Lower leg skin (tissue), 3 donors: ENCODE data around the gene CHTOP.

Experiments used
- CTCF ChIP-seq, 3 donors: fragments of 450-650 bp; IDR thresholded peaks; one replicate each; pipeline ENCODE4 v1.5.1; 2016; ENCODE audit warnings: antibody characterized with exemption in 3 of 3, mild to moderate bottlenecking in 3 of 3, moderate library complexity in 2 of 3
- POLR2A ChIP-seq, 2 donors: fragments of 450-650 bp; IDR thresholded peaks; one replicate each; pipeline ENCODE4 v1.6.1; 2016 to 2017; ENCODE audit warnings: antibody characterized with exemption in 2 of 2, mild to moderate bottlenecking in 1 of 2, moderate library complexity in 1 of 2

GRCh38 chr1:153633754-153634665 is at the start of gene CHTOP:
- no peak for TF ChIP-seq CTCF (IDR thresholded peaks at IDR 0.05)
- peak in 1 of 2 donors; percentile 57 for TF ChIP-seq POLR2A (IDR thresholded peaks at IDR 0.05)
